ENCODE results near the gene GABRQ.

Gene GABRQ

DNA sequence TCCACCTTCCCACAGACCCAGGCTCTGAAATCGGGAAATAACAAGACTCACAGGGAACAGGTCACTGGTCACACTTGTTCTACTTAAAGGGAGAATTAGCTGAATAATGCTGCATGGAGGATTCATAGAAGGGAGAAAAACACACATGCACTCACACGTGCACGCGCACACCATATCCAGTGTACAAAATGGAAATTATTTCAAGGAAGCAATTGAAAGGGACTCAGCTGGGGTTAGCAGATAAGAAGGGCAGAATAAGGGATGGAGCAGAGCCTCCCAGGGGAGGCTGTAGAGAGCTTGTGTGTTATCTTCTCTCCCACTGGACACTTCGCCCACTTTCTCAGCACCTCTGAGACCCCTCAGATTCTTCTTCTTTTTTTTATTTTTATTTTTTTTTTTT, 10.3 kb downstream of the GABRQ start:
- H3K4me1 ChIP-seq (ENCODE audit: insufficient read depth, low read length) = no peaks in the 10 kb centered on the region
- no peak overlapping the region for H2AFZ ChIP-seq (ENCODE audit: low read depth, low read length)
- H3K4me3 ChIP-seq (ENCODE audit: low read depth in 1 of 2, low read length in 2 of 2) = no peak overlapping the region
- H4K20me1 ChIP-seq (ENCODE audit: insufficient read depth, low read length) = no peaks in the 10 kb centered on the region
- no peaks in the 10 kb centered on the region for H3K36me3 ChIP-seq (ENCODE audit: insufficient read depth, low read length)
- ATAC-seq (ENCODE audit: insufficient read depth, low read depth) (no peak), DNase-seq (no peak)
- no peak overlapping the region for H3K4me2 ChIP-seq (ENCODE audit: insufficient read depth, low read length)
- H3K9ac ChIP-seq (ENCODE audit: low read depth, low read length) = no peak overlapping the region
- no peak for TF ChIP-seq EZH2 (IDR thresholded peaks at IDR 0.05; ENCODE audit: borderline replicate concordance, low read depth, low read length, severe bottlenecking)
- TF ChIP-seq, protein P1, sequence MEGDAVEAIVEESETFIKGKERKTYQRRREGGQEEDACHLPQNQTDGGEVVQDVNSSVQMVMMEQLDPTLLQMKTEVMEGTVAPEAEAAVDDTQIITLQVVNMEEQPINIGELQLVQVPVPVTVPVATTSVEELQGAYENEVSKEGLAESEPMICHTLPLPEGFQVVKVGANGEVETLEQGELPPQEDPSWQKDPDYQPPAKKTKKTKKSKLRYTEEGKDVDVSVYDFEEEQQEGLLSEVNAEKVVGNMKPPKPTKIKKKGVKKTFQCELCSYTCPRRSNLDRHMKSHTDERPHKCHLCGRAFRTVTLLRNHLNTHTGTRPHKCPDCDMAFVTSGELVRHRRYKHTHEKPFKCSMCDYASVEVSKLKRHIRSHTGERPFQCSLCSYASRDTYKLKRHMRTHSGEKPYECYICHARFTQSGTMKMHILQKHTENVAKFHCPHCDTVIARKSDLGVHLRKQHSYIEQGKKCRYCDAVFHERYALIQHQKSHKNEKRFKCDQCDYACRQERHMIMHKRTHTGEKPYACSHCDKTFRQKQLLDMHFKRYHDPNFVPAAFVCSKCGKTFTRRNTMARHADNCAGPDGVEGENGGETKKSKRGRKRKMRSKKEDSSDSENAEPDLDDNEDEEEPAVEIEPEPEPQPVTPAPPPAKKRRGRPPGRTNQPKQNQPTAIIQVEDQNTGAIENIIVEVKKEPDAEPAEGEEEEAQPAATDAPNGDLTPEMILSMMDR (IDR thresholded peaks at IDR 0.05; ENCODE audit: borderline replicate concordance, extremely low read depth, low read length, poor library complexity, severe bottlenecking) = no peak
- H3K79me2 ChIP-seq (ENCODE audit: insufficient read depth, low read length) = no peaks in the 10 kb centered on the region
- H3K27me3 ChIP-seq (ENCODE audit: insufficient read depth, low read length, poor library complexity) = no peaks in the 10 kb centered on the region
- no peaks in the 10 kb centered on the region for H3K9me3 ChIP-seq (ENCODE audit: insufficient read depth, low read length, severe bottlenecking)
- H3K27ac ChIP-seq (ENCODE audit: low read length) = no peak overlapping the region

DNA sequence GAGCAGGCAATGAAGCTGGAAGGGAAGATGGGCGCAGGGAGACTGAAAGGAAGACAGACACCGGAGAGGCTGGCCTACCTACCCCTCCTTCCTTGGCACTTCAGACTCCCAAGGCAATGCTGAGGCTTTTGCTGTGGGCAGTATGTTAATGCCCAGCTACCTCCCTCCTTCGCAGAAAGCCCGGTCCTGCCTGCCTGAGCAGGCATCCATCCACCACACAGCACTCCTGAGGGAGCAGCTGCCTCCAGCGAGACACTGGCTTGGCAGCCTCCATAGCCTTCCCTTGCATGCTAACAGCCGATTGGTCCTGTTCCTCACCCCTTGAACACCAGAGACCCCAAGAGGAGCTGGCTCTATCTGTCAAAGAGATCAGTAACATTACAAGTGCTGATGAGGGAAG, 14.4 kb downstream of the GABRQ start:
- Histone ChIP-seq H3K4me3 (ENCODE audit: low read depth in 1 of 2, low read length in 2 of 2) (no peak overlapping the region), H3K9me3 (ENCODE audit: insufficient read depth, low read length, severe bottlenecking) (no peaks in the 10 kb centered on the region)

GRCh38 chrX:152652467-152652866, 14.8 kb downstream of the GABRQ start:
- no peak overlapping the region for H3K27ac ChIP-seq (ENCODE audit: low read length)
- no peak for ATAC-seq (ENCODE audit: insufficient read depth, low read depth)
- no peak for DNase-seq
- H3K27me3 ChIP-seq (ENCODE audit: insufficient read depth, low read length, poor library complexity) = no peaks in the 10 kb centered on the region
- H3K4me3 ChIP-seq (ENCODE audit: low read depth in 1 of 2, low read length in 2 of 2) = no peak overlapping the region
- no peaks in the 10 kb centered on the region for H4K20me1 ChIP-seq (ENCODE audit: insufficient read depth, low read length)
- H3K9me3 ChIP-seq (ENCODE audit: insufficient read depth, low read length, severe bottlenecking) = no peaks in the 10 kb centered on the region
- H3K36me3 ChIP-seq (ENCODE audit: insufficient read depth, low read length) = no peaks in the 10 kb centered on the region
- TF ChIP-seq, protein P1 (IDR thresholded peaks at IDR 0.05; ENCODE audit: borderline replicate concordance, extremely low read depth, low read length, poor library complexity, severe bottlenecking) = no peak
- no peak for TF ChIP-seq EZH2 (IDR thresholded peaks at IDR 0.05; ENCODE audit: borderline replicate concordance, low read depth, low read length, severe bottlenecking)
- H3K79me2 ChIP-seq (ENCODE audit: insufficient read depth, low read length) = no peaks in the 10 kb centered on the region
- H2AFZ ChIP-seq (ENCODE audit: low read depth, low read length) = no peak overlapping the region
- no peaks in the 10 kb centered on the region for H3K4me1 ChIP-seq (ENCODE audit: insufficient read depth, low read length)
- no peak overlapping the region for H3K4me2 ChIP-seq (ENCODE audit: insufficient read depth, low read length)
- H3K9ac ChIP-seq (ENCODE audit: low read depth, low read length) = no peak overlapping the region

More for the DNA sequence above, 14.4 kb downstream of the GABRQ start:
- H3K4me2 ChIP-seq (ENCODE audit: insufficient read depth, low read length) = no peak overlapping the region
- DNase-seq = no peak
- no peak for ATAC-seq (ENCODE audit: insufficient read depth, low read depth)
- no peak overlapping the region for H2AFZ ChIP-seq (ENCODE audit: low read depth, low read length)
- no peaks in the 10 kb centered on the region for H4K20me1 ChIP-seq (ENCODE audit: insufficient read depth, low read length)
- H3K36me3 ChIP-seq (ENCODE audit: insufficient read depth, low read length) = no peaks in the 10 kb centered on the region
- no peaks in the 10 kb centered on the region for H3K79me2 ChIP-seq (ENCODE audit: insufficient read depth, low read length)
- no peaks in the 10 kb centered on the region for H3K27me3 ChIP-seq (ENCODE audit: insufficient read depth, low read length, poor library complexity)
- no peak overlapping the region for H3K9ac ChIP-seq (ENCODE audit: low read depth, low read length)
- no peak overlapping the region for H3K27ac ChIP-seq (ENCODE audit: low read length)
- no peaks in the 10 kb centered on the region for H3K4me1 ChIP-seq (ENCODE audit: insufficient read depth, low read length)
- TF ChIP-seq, protein P1 (IDR thresholded peaks at IDR 0.05; ENCODE audit: borderline replicate concordance, extremely low read depth, low read length, poor library complexity, severe bottlenecking) = no peak
- TF ChIP-seq EZH2 (IDR thresholded peaks at IDR 0.05; ENCODE audit: borderline replicate concordance, low read depth, low read length, severe bottlenecking) = no peak

GRCh38 chrX:152656087-152656486, 18.4 kb downstream of the GABRQ start:
- Histone ChIP-seq H3K4me2 (ENCODE audit: insufficient read depth, low read length) (no peak overlapping the region), H3K36me3 (ENCODE audit: insufficient read depth, low read length) (no peaks in the 10 kb centered on the region), H2AFZ (ENCODE audit: low read depth, low read length) (no peak overlapping the region), H3K27ac (ENCODE audit: low read length) (no peak overlapping the region), H3K27me3 (ENCODE audit: insufficient read depth, low read length, poor library complexity) (no peaks in the 10 kb centered on the region), H4K20me1 (ENCODE audit: insufficient read depth, low read length) (no peaks in the 10 kb centered on the region), H3K79me2 (ENCODE audit: insufficient read depth, low read length) (no peaks in the 10 kb centered on the region), H3K4me3 (ENCODE audit: low read depth in 1 of 2, low read length in 2 of 2) (no peak overlapping the region), H3K9ac (ENCODE audit: low read depth, low read length) (no peak overlapping the region), H3K4me1 (ENCODE audit: insufficient read depth, low read length) (no peaks in the 10 kb centered on the region), H3K9me3 (ENCODE audit: insufficient read depth, low read length, severe bottlenecking) (no peaks in the 10 kb centered on the region)
- ATAC-seq (ENCODE audit: insufficient read depth, low read depth) (no peak), DNase-seq (no peak)
- TF ChIP-seq, protein P1 (IDR thresholded peaks at IDR 0.05; ENCODE audit: borderline replicate concordance, extremely low read depth, low read length, poor library complexity, severe bottlenecking) = no peak
- TF ChIP-seq EZH2 (IDR thresholded peaks at IDR 0.05; ENCODE audit: borderline replicate concordance, low read depth, low read length, severe bottlenecking) = no peak
